Measurements from ENCODE around the gene PTPN1. TPM values are rescaled to one million over a fixed set of nuclear protein-coding genes. Genes with fewer than 3 reads are reported as not detected.
"Not testable (repeated sequence)": the region's sequence is repeated elsewhere in the genome, so short reads cannot be mapped to it uniquely, and the experiment has no call there.

The PTPN1 gene
- polyA plus RNA-seq, 2 donors = 17.7 to 18.0 TPM

DNA sequence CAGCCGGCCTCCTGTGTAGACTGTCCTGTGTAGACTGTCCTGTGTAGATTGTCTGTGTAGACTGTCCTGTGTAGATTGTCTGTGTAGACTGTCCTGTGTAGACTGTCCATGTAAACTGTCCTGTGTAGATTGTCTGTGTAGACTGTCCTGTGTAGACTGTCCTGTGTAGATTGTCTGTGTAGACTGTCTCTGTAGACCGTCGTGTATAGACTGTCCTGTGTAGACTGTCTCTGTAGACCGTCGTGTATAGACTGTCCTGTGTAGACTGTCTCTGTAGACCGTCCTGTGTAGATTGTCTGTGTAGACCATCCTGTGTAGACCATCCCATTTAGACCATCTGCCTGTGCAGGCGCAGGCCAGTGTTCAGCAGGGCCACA, 59.3 kb downstream of the PTPN1 start:
- not testable (repeated sequence) for H3K9me3 ChIP-seq (ENCODE audit: control insufficient read depth in 2 of 2, insufficient read depth in 1 of 2, low read depth in 1 of 2, low read length in 1 of 2); H3K4me1 ChIP-seq (ENCODE audit: control insufficient read depth in 2 of 2, insufficient read depth in 2 of 2, low read length in 1 of 2); H3K4me3 ChIP-seq (ENCODE audit: low read depth in 1 of 2, low read length in 2 of 2); H3K27me3 ChIP-seq (ENCODE audit: control insufficient read depth in 1 of 2, insufficient read depth in 2 of 2, low read length in 2 of 2)
- peak overlapping the region in 1 of 2 donors; percentile 72 for H3K27ac ChIP-seq (ENCODE audit: low read depth in 2 of 2, low read length in 1 of 2)
- 92 to 93% methylated on average over 7 of the region's 7 CpGs for WGBS, 2 donors
- peaks cover 0 to 29% of the 10 kb centered on the region in 2 donors for H3K36me3 ChIP-seq (ENCODE audit: control insufficient read depth in 2 of 2, insufficient read depth in 2 of 2, low read length in 1 of 2)

DNA sequence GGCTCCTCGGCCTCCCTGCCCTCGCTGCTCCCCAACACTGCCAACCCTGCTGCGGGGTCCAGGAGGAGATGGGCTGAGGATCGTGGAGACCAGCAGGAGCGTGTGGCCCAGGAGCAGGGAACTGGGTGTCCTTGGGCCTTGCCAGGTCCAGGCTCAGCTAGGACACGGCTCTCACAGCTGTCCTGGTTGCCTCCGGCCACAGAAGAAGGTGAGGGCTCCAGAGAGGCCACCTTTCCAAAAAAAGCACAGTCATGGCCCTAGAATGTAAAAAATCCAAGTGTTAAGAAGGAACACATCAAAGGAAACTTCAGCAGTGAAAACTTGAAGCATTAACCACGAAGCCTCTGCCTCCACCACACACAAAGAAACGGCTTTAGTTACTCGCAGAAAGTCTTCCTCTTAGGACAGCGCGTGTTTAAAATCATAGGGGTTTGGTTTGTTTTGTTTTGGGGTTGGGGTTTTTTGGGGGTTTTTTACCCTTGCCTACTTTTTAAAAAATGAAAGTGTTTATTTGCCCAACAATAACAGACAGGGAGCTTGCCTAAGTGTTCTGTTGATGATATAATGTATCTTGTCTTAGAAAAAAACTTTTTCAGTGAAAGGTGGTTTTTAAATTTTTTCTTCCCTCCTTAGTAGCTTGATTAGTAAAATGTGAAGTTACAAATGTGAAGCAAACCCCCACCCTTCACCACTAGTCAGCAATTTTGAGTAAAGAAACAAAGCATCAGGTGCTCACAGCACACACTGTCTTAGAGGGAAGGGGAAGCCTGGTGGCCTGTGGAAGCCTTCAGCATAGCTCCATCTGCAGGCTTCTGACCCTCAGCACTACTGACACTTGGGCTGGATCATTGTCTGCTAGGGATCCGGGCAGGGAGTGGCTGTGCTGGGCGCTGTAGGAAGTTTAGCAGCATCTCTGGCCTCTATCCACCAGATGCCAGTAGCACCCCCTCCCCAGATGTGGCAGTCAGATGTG, 60.0 kb downstream of the PTPN1 start:
- Histone ChIP-seq H3K4me3 (ENCODE audit: low read depth in 1 of 2, low read length in 2 of 2) (no peak overlapping the region), H3K36me3 (ENCODE audit: control insufficient read depth in 2 of 2, insufficient read depth in 2 of 2, low read length in 1 of 2) (peaks cover 0 to 36% of the 10 kb centered on the region in 2 donors), H3K9me3 (ENCODE audit: control insufficient read depth in 2 of 2, insufficient read depth in 1 of 2, low read depth in 1 of 2, low read length in 1 of 2) (no peaks in the 10 kb centered on the region), H3K4me1 (ENCODE audit: control insufficient read depth in 2 of 2, insufficient read depth in 2 of 2, low read length in 1 of 2) (peaks cover 3 to 9% of the 10 kb centered on the region in 2 donors), H3K27ac (ENCODE audit: low read depth in 2 of 2, low read length in 1 of 2) (no peak overlapping the region), H3K27me3 (ENCODE audit: control insufficient read depth in 1 of 2, insufficient read depth in 2 of 2, low read length in 2 of 2) (no peaks in the 10 kb centered on the region)
- WGBS, 2 donors = 83 to 88% methylated on average over 14 of the region's 14 CpGs

DNA sequence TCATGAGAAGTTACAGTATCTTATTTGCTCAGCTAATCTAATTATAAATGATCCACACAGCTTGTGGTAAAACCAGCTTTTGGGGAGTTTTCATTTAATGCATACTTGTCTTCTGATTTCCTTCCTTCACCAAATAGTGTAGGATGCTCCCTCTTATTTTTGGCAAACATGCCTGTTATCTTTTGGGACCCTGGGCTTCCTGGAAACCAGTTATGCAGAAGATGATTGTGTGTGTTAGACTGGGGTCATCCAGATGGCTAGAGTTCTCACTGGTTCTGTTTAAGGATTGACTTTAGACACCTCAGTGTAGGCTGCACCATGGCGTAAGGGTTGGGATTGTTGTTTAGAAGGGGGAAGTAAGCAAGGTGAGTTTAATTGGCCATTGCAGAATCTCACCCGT, 61.3 kb downstream of the PTPN1 start:
- H3K4me1 ChIP-seq (ENCODE audit: control insufficient read depth in 2 of 2, insufficient read depth in 2 of 2, low read length in 1 of 2) = peaks cover 3 to 6% of the 10 kb centered on the region in 2 donors
- peaks cover 0 to 39% of the 10 kb centered on the region in 2 donors for H3K36me3 ChIP-seq (ENCODE audit: control insufficient read depth in 2 of 2, insufficient read depth in 2 of 2, low read length in 1 of 2)

DNA sequence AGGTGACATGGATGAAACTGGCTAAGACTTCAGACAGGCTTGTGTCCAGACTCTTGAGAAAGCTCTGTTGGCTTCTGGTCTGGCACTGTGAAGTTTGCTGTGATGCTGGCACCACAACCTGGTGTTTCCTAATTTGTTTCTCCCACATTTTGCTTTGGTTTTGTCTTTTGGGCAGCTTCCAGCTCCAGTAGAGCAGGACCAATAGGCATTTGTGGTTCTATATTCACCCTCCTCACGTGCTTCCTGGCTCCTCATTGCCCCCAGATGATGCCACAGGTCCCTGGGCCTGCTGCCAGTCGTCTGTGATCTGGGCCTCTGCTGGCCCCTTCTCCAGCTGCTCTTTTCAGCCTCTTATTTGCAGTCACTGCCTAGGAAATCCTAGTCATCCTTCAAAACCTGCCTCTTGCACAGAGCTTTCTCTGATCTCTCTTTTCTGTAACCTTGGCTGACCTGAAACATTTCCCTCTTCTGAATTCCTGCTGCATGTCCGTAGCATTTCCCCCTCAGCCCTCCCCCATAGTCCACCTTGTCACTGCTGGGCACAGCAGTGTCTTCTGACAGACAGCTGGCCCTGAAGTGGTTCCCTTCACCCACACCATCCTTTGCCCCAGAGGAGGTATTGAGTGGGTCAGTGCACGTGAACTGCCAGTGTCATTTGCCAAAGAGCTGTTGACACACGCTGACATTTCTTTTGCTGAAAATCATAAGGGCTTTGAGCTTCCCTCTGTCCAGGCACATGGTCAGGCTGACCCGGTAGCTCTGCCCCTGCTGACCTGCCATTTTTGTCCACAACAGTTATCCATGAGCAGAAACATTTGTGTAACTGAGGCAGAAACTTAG, 63.0 kb downstream of the PTPN1 start:
- Histone ChIP-seq H3K27me3 (ENCODE audit: control insufficient read depth in 1 of 2, insufficient read depth in 2 of 2, low read length in 2 of 2) (no peaks in the 10 kb centered on the region), H3K4me3 (ENCODE audit: low read depth in 1 of 2, low read length in 2 of 2) (no peak overlapping the region), H3K36me3 (ENCODE audit: control insufficient read depth in 2 of 2, insufficient read depth in 2 of 2, low read length in 1 of 2) (peaks cover 6 to 35% of the 10 kb centered on the region in 2 donors), H3K27ac (ENCODE audit: low read depth in 2 of 2, low read length in 1 of 2) (peak overlapping the region; percentile 43 to 66), H3K4me1 (ENCODE audit: control insufficient read depth in 2 of 2, insufficient read depth in 2 of 2, low read length in 1 of 2) (peaks cover 3 to 6% of the 10 kb centered on the region in 2 donors), H3K9me3 (ENCODE audit: control insufficient read depth in 2 of 2, insufficient read depth in 1 of 2, low read depth in 1 of 2, low read length in 1 of 2) (no peaks in the 10 kb centered on the region)
- 45 to 47% methylated on average over 6 of the region's 6 CpGs for WGBS, 2 donors

More for the DNA sequence above, 61.3 kb downstream of the PTPN1 start:
- no peaks in the 10 kb centered on the region for H3K27me3 ChIP-seq (ENCODE audit: control insufficient read depth in 1 of 2, insufficient read depth in 2 of 2, low read length in 2 of 2)
- 78 to 94% methylated on average over 2 of the region's 2 CpGs for WGBS, 2 donors
- H3K27ac ChIP-seq (ENCODE audit: low read depth in 2 of 2, low read length in 1 of 2) = no peak overlapping the region
- H3K4me3 ChIP-seq (ENCODE audit: low read depth in 1 of 2, low read length in 2 of 2) = no peak overlapping the region
- H3K9me3 ChIP-seq (ENCODE audit: control insufficient read depth in 2 of 2, insufficient read depth in 1 of 2, low read depth in 1 of 2, low read length in 1 of 2) = no peaks in the 10 kb centered on the region

DNA sequence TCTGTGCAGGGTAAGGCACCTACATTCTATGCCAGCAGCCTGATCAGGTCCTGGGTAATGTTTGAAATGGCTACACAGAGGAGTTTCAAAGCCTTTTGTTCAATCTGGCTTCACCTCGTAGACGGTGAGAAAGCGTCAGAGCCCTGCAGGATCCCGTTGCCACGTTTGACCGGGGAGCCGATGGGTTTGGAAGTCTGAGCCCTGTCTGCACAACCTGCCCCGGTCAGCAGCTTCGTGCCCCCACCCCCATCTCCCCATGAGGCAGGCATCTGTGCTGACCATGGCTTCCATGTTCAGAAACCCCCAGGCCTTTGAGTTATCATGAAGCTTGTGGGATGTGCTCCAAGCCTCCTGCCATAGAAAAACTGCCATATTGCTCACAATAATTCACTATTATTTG, 63.9 kb downstream of the PTPN1 start:
- Histone ChIP-seq H3K9me3 (ENCODE audit: control insufficient read depth in 2 of 2, insufficient read depth in 1 of 2, low read depth in 1 of 2, low read length in 1 of 2) (no peaks in the 10 kb centered on the region), H3K27me3 (ENCODE audit: control insufficient read depth in 1 of 2, insufficient read depth in 2 of 2, low read length in 2 of 2) (no peaks in the 10 kb centered on the region), H3K4me3 (ENCODE audit: low read depth in 1 of 2, low read length in 2 of 2) (no peak overlapping the region), H3K4me1 (ENCODE audit: control insufficient read depth in 2 of 2, insufficient read depth in 2 of 2, low read length in 1 of 2) (peaks cover 3 to 4% of the 10 kb centered on the region in 2 donors), H3K27ac (ENCODE audit: low read depth in 2 of 2, low read length in 1 of 2) (no peak overlapping the region), H3K36me3 (ENCODE audit: control insufficient read depth in 2 of 2, insufficient read depth in 2 of 2, low read length in 1 of 2) (peaks cover 9 to 35% of the 10 kb centered on the region in 2 donors)
- WGBS, 2 donors = 87 to 89% methylated on average over 9 of the region's 9 CpGs

DNA sequence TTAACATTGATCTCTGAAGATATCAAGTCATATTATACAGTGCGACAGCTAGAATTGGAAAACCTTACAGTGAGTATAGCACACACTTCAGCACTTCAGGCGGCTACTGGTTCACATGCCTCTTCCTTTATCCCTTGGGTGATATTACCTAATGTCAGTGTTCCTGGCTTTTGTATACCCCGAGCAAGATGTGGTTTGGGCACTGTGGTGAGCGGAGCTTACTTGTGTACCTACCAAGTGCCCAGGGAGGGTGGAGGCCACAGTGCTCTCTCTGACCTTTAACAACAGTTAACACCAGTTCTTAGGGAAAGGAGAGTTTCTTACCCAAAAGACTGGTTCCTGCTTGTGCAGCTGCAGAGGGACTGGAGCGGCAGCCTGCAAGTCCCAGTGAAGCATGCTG, 64.4 kb downstream of the PTPN1 start:
- Histone ChIP-seq H3K36me3 (ENCODE audit: control insufficient read depth in 2 of 2, insufficient read depth in 2 of 2, low read length in 1 of 2) (peaks cover 12 to 34% of the 10 kb centered on the region in 2 donors), H3K27ac (ENCODE audit: low read depth in 2 of 2, low read length in 1 of 2) (no peak overlapping the region), H3K27me3 (ENCODE audit: control insufficient read depth in 1 of 2, insufficient read depth in 2 of 2, low read length in 2 of 2) (no peaks in the 10 kb centered on the region), H3K4me1 (ENCODE audit: control insufficient read depth in 2 of 2, insufficient read depth in 2 of 2, low read length in 1 of 2) (peaks cover 3 to 4% of the 10 kb centered on the region in 2 donors), H3K4me3 (ENCODE audit: low read depth in 1 of 2, low read length in 2 of 2) (no peak overlapping the region), H3K9me3 (ENCODE audit: control insufficient read depth in 2 of 2, insufficient read depth in 1 of 2, low read depth in 1 of 2, low read length in 1 of 2) (no peaks in the 10 kb centered on the region)
- WGBS, 2 donors = 88 to 92% methylated on average over 5 of the region's 5 CpGs

DNA sequence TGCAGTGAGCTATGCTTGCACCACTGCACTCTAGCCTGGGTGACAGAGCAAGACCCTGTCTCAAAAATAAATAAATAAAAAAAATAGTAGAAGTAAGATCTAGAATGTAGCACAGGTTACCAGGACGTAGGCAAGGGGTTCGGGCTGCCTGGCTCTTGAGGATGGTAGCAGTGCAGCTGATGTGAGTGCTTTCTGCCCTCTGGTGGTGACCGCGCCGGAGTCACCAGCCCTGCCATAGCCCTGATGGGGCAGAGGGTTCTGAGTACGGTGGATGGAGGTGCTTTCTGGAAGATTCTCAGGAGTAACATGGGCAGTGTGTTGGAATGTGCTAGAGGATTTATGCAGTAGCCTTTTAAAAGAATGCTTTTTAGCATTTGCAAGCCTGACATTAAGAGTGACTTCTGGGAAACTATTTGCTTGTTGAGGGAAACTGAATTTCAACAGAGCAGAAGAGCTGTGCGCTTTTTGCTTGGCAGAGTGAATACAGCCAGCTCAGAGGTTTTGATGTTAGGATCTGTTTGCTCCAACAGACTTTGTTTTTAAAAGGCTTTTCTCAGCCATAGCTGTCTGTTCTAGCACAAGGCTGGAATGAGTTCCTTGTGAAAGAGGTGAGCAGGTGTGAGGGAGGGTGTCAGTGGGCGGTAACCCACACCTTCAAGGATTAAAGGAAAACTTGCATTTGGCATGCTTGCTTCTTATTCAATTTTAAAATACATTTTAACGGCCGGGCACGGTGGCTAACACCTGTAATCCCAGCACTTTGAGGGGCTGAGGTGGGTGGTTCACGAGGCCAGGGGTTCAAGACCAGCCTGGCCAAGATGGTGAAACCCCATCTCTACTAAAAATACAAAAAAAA, 65.9 kb downstream of the PTPN1 start:
- 45 to 56% methylated on average over 12 of the region's 12 CpGs for WGBS, 2 donors
- Histone ChIP-seq H3K36me3 (ENCODE audit: control insufficient read depth in 2 of 2, insufficient read depth in 2 of 2, low read length in 1 of 2) (peaks cover 18 to 41% of the 10 kb centered on the region in 2 donors), H3K4me1 (ENCODE audit: control insufficient read depth in 2 of 2, insufficient read depth in 2 of 2, low read length in 1 of 2) (peaks cover 3 to 4% of the 10 kb centered on the region in 2 donors), H3K4me3 (ENCODE audit: low read depth in 1 of 2, low read length in 2 of 2) (no peak overlapping the region), H3K27me3 (ENCODE audit: control insufficient read depth in 1 of 2, insufficient read depth in 2 of 2, low read length in 2 of 2) (no peaks in the 10 kb centered on the region), H3K9me3 (ENCODE audit: control insufficient read depth in 2 of 2, insufficient read depth in 1 of 2, low read depth in 1 of 2, low read length in 1 of 2) (no peaks in the 10 kb centered on the region), H3K27ac (ENCODE audit: low read depth in 2 of 2, low read length in 1 of 2) (no peak overlapping the region)

DNA sequence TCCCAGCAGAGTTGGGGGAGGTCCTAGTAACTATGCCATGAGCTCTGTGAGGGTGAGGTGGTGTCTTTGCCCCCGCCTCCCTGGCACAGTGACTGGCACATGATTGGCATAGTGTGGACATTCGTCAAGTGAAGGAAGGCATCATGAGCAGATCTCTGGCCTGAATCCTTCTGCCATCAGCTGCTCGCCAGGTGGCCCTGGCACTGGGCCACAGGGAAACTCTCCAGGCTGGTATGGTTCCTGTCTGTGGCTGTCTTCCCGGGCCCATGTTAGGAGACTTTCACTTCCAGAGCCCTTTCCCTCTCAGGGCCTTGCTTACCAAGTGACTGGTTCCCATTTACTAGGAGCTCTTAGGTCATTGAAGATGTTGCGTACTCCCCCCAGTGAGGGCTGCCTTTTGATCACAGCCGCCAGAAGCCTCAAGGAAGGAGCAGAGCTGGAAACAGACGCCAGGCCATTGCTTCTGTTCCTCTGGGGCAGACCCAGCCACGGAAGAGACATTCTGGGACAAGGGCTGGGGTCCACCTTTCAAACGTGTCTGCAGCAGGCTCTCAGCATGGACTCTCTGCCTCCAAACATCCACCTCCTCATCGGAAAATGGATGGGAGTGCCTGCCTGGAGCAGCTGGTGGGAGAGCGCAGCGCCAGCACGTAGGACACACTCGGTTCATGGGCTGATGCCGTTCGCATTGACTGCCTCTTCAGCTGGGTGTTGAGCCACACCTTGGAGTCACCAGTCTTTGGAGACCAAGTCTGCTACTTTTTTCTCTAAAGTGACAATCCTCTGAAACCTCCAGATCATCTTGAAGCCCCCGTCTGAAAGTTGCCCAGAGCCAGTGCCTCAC, 67.2 kb downstream of the PTPN1 start:
- H3K36me3 ChIP-seq (ENCODE audit: control insufficient read depth in 2 of 2, insufficient read depth in 2 of 2, low read length in 1 of 2) = peaks cover 22 to 44% of the 10 kb centered on the region in 2 donors
- H3K27ac ChIP-seq (ENCODE audit: low read depth in 2 of 2, low read length in 1 of 2) = peak overlapping the region in 1 of 2 donors; percentile 47
- H3K9me3 ChIP-seq (ENCODE audit: control insufficient read depth in 2 of 2, insufficient read depth in 1 of 2, low read depth in 1 of 2, low read length in 1 of 2) = no peaks in the 10 kb centered on the region
- H3K27me3 ChIP-seq (ENCODE audit: control insufficient read depth in 1 of 2, insufficient read depth in 2 of 2, low read length in 2 of 2) = no peaks in the 10 kb centered on the region
- 66 to 68% methylated on average over 17 of the region's 17 CpGs for WGBS, 2 donors
- H3K4me1 ChIP-seq (ENCODE audit: control insufficient read depth in 2 of 2, insufficient read depth in 2 of 2, low read length in 1 of 2) = peaks cover 4 to 6% of the 10 kb centered on the region in 2 donors
- no peak overlapping the region for H3K4me3 ChIP-seq (ENCODE audit: low read depth in 1 of 2, low read length in 2 of 2)
